MM.1S (cell line): ENCODE measurements around the gene ASPDH.

Source experiments
- CTCF ChIP-seq: fragments of 300-600 bp; sonication (generic); IDR thresholded peaks from 2 replicates; pipeline ENCODE4 v1.5.1; 2016; ENCODE audit warnings: antibody characterized with exemption, low read length, mixed read lengths
- EZH2 ChIP-seq: fragments of 300-600 bp; sonication (generic); optimal IDR thresholded peaks from 2 replicates; pipeline ENCODE3; 2017; ENCODE audit warnings: low read depth, mild to moderate bottlenecking, antibody characterized with exemption, low read length, mixed read lengths

GRCh38 chr19:50509366-50509765, 4.3 kb downstream of the ASPDH start:
- no peak for TF ChIP-seq EZH2
- TF ChIP-seq CTCF: no peak
